ENCODE results near the gene STRN. TPM values are rescaled to one million over a fixed set of nuclear protein-coding genes. Genes with fewer than 3 reads are reported as not detected.

Gene STRN
- total RNA-seq, 4 donors from 2014 or later: 14.9 to 18.5 (median 16.1) TPM

GRCh38 chr2:36971990-36972389, 5.7 kb upstream of the STRN start:
- intact Hi-C loops (cut with DNase I): no loop called here
- H3K4me3 ChIP-seq (replicated peaks in 1 of 3): no peak overlapping the region
- H3K27me3 ChIP-seq: no peaks in the 10 kb centered on the region
- no peak overlapping the region for H3K27ac ChIP-seq
- H3K4me1 ChIP-seq: peaks cover 0 to 5% of the 10 kb centered on the region in 2 donors
- TF ChIP-seq, protein P1, sequence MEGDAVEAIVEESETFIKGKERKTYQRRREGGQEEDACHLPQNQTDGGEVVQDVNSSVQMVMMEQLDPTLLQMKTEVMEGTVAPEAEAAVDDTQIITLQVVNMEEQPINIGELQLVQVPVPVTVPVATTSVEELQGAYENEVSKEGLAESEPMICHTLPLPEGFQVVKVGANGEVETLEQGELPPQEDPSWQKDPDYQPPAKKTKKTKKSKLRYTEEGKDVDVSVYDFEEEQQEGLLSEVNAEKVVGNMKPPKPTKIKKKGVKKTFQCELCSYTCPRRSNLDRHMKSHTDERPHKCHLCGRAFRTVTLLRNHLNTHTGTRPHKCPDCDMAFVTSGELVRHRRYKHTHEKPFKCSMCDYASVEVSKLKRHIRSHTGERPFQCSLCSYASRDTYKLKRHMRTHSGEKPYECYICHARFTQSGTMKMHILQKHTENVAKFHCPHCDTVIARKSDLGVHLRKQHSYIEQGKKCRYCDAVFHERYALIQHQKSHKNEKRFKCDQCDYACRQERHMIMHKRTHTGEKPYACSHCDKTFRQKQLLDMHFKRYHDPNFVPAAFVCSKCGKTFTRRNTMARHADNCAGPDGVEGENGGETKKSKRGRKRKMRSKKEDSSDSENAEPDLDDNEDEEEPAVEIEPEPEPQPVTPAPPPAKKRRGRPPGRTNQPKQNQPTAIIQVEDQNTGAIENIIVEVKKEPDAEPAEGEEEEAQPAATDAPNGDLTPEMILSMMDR (IDR thresholded peaks at IDR 0.05): no peak
- no peak for TF ChIP-seq POLR2A (IDR thresholded peaks at IDR 0.05)
- H3K36me3 ChIP-seq: no peaks in the 10 kb centered on the region
- no peak for DNase-seq
- no peaks in the 10 kb centered on the region for H3K9me3 ChIP-seq

- H3K4me1 ChIP-seq: peaks cover 7 to 11% of the 10 kb centered on the region in 2 donors
- intact Hi-C loops (cut with DNase I): no loop called here
- DNase-seq: no peak
- H3K36me3 ChIP-seq: no peaks in the 10 kb centered on the region
- H3K4me3 ChIP-seq (replicated peaks in 1 of 3): peak overlapping the region in 2 of 3 donors; percentile 46 to 70
- no peak for TF ChIP-seq POLR2A (IDR thresholded peaks at IDR 0.05)
- TF ChIP-seq, protein P1 (IDR thresholded peaks at IDR 0.05): no peak
- no peaks in the 10 kb centered on the region for H3K9me3 ChIP-seq
- WGBS, 2 donors: 25 to 33% methylated on average over 15 of the region's 15 CpGs
- peak overlapping the region; percentile 56 to 74 (median 61) for H3K27ac ChIP-seq
- H3K27me3 ChIP-seq: no peaks in the 10 kb centered on the region
These were observed 1.0 kb upstream of the STRN start for GRCh38 chr2:36967236-36967876.

DNA sequence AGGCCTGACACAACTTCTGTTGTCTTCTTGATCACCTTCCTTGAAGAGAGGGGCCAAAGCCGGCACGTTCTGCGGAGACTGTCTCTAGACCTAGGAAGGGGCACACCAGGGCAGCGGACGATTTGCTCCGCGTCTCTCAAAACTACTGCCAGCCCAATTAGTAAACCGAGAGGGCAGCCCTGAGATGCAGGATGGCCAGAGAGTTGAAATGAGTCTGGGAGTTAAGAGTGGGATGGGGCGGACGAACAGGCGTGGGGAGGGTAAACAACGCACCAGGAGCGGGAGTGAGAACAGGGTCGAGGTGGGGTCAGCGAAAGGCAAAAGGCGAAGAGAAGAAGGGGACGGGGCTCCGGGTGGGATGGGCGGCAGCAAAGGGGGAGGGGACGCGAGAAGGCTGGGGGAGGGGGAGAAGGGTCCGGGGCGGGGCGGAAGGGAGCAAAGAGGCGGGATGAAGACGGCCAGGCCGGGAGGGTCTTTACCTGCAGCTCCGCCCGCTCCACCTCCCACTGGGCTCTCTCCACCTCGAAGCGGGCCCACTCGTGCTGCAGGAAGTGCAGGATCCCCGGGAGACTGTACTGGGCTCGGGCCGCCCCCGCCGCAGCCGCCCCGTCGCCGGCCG, 476 bp downstream of the STRN start:
- intact Hi-C loops (cut with DNase I): no loop called here
- peaks cover 7 to 11% of the 10 kb centered on the region in 2 donors for H3K4me1 ChIP-seq
- H3K27me3 ChIP-seq: no peaks in the 10 kb centered on the region
- H3K9me3 ChIP-seq: no peaks in the 10 kb centered on the region
- H3K4me3 ChIP-seq (replicated peaks in 1 of 3): peak overlapping the region; percentile 71 to 100 (median 93)
- peak; percentile 69 to 75 for DNase-seq
- TF ChIP-seq, protein P1 (IDR thresholded peaks at IDR 0.05): no peak
- TF ChIP-seq POLR2A (IDR thresholded peaks at IDR 0.05): no peak
- H3K27ac ChIP-seq: peak overlapping the region; percentile 57 to 92 (median 71)
- H3K36me3 ChIP-seq: no peaks in the 10 kb centered on the region
- WGBS, 2 donors: 1% methylated on average over 26 to 37 of the region's 42 CpGs

GRCh38 chr2:36965206-36965605, 1.1 kb downstream of the STRN start:
- DNase-seq: no peak
- H3K27ac ChIP-seq: no peak overlapping the region

DNA sequence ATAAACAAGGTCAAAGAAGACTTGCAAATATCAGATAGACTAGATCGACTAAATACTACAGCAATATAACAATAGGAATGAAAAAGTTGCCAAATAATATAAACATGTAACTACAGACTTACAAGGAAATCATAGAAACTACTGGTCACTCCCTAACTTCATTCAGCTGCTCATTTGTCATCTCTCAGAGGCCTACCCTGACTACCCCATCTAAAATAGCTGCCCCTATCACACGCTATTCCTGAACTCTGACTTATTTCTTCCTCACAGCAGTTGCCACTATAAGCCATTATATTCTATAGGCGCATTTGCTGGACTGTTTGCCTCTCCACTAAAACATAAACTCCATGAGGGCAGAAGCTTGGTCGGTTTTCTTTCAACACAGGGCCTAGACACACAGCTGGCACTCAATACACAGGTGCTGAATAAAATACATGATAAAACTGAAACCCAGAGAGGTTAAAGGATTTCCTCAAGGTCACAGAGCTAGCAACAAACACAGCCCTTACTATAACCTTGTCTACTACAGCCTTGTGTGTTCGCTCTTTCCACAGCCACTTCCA, 1.8 kb downstream of the STRN start:
- Histone ChIP-seq H3K4me1 (peaks cover 7 to 11% of the 10 kb centered on the region in 2 donors), H3K9me3 (no peaks in the 10 kb centered on the region), H3K4me3 (replicated peaks in 1 of 3) (no peak overlapping the region), H3K27ac (no peak overlapping the region), H3K27me3 (no peaks in the 10 kb centered on the region), H3K36me3 (no peaks in the 10 kb centered on the region)
- 85 to 86% methylated on average over 5 of the region's 5 CpGs for WGBS, 2 donors
- TF ChIP-seq, protein P1 (IDR thresholded peaks at IDR 0.05): no peak
- no peak for TF ChIP-seq POLR2A (IDR thresholded peaks at IDR 0.05)
- no peak for DNase-seq
- intact Hi-C loops (cut with DNase I): no loop called here

More at GRCh38 chr2:36965206-36965605, 1.1 kb downstream of the STRN start:
- H3K27me3 ChIP-seq: no peaks in the 10 kb centered on the region
- 52 to 58% methylated on average over 2 of the region's 2 CpGs for WGBS, 2 donors
- intact Hi-C loops (cut with DNase I): no loop called here
- H3K9me3 ChIP-seq: no peaks in the 10 kb centered on the region
- peaks cover 7 to 11% of the 10 kb centered on the region in 2 donors for H3K4me1 ChIP-seq
- TF ChIP-seq POLR2A (IDR thresholded peaks at IDR 0.05): no peak
- H3K36me3 ChIP-seq: no peaks in the 10 kb centered on the region
- H3K4me3 ChIP-seq (replicated peaks in 1 of 3): peak overlapping the region in 2 of 3 donors; percentile 71 to 100

Data from thyroid gland (tissue), 4 donors.